HG02623 (cell line): ENCODE data around the gene CATSPER1.

Experiments
- ATAC-seq: cut with Tn5 transposase; IDR thresholded peaks from one replicate; pipeline ENCODE4 v1.9.1; 2021; ENCODE audit warnings: moderate library complexity; ENCODE audit not compliant: unreplicated experiment

Gene CATSPER1

GRCh38 chr11:66026017-66026529 lies at the start of gene CATSPER1:
TSS of gene CATSPER1 (minus strand) at chr11:66026479. CDS start at chr11:66026379, 100 bp downstream.
- no peak for ATAC-seq

- ATAC-seq, result no peak
Measured at GRCh38 chr11:66075273-66075672, 49.0 kb upstream of the CATSPER1 start.

GRCh38 chr11:66073669-66074068 lies 47.4 kb upstream of the CATSPER1 start:
- ATAC-seq, result no peak

GRCh38 chr11:66072518-66072917 lies 46.2 kb upstream of the CATSPER1 start:
- ATAC-seq, result no peak

GRCh38 chr11:66072081-66072480 lies 45.8 kb upstream of the CATSPER1 start:
- ATAC-seq, result no peak

GRCh38 chr11:66071381-66071801 lies 45.1 kb upstream of the CATSPER1 start:
- no peak for ATAC-seq

- peak; percentile 15 for ATAC-seq
Measured at GRCh38 chr11:66070604-66071380, 44.5 kb upstream of the CATSPER1 start.

GRCh38 chr11:66069715-66070603 lies 43.7 kb upstream of the CATSPER1 start, which contains the start of gene PACS1:
TSS of gene PACS1 (plus strand) at chr11:66070272. CDS start at chr11:66070487, 215 bp downstream.
- peak; percentile 50 for ATAC-seq

- ATAC-seq, result no peak
Measured at GRCh38 chr11:66068923-66069714, 42.8 kb upstream of the CATSPER1 start.

GRCh38 chr11:66068154-66068821 lies 42.0 kb upstream of the CATSPER1 start:
- no peak for ATAC-seq

- ATAC-seq, result no peak
Measured at GRCh38 chr11:66067640-66068039, 41.4 kb upstream of the CATSPER1 start.

- no peak for ATAC-seq
Measured at GRCh38 chr11:66066751-66067150, 40.5 kb upstream of the CATSPER1 start.

GRCh38 chr11:66064571-66064970 lies 38.3 kb upstream of the CATSPER1 start:
- no peak for ATAC-seq

GRCh38 chr11:66063900-66064299 lies 37.6 kb upstream of the CATSPER1 start:
- no peak for ATAC-seq

GRCh38 chr11:66062408-66062807 lies 36.1 kb upstream of the CATSPER1 start:
- no peak for ATAC-seq

- ATAC-seq, result no peak
Measured at GRCh38 chr11:66061268-66061667, 35.0 kb upstream of the CATSPER1 start.

- no peak for ATAC-seq
Measured at GRCh38 chr11:66059966-66060680, 33.8 kb upstream of the CATSPER1 start.

GRCh38 chr11:66056501-66056900 lies 30.2 kb upstream of the CATSPER1 start:
- no peak for ATAC-seq

GRCh38 chr11:66055021-66055420 lies 28.7 kb upstream of the CATSPER1 start:
- no peak for ATAC-seq

- no peak for ATAC-seq
Measured at GRCh38 chr11:66052664-66052982, 26.3 kb upstream of the CATSPER1 start.
